Endothelial cell of umbilical vein (primary cell): ENCODE measurements around the gene ZNF487. TPM values are rescaled to one million over a fixed set of nuclear protein-coding genes. Genes with fewer than 3 reads are reported as not detected.

Experiments
- BruUV-seq: library from RNA; stranded (reverse); fragments of 400-500 nt; replicated peaks from 2 replicates; lab custom pipeline; 2021; lab: Mats Ljungman, UMichigan
- CTCF ChIA-PET: fragments of 300-600, 350-600 bp; sonication (Branson Sonifier 250); formaldehyde crosslinking; loops from one replicate; lab custom pipeline; 2021; ENCODE audit warnings: antibody characterized with exemption, inconsistent platforms; lab: Charles Lee
- POLR2A ChIA-PET: fragments of 300-600, 350-600 bp; sonication (Branson Sonifier 250); formaldehyde crosslinking; loops from one replicate; lab custom pipeline; 2021; ENCODE audit warnings: antibody characterized with exemption, inconsistent platforms; lab: Charles Lee
- DNase-seq: peaks from one replicate; pipeline ENCODE4 v3.0.0-alpha.2; 2011; ENCODE audit warnings: low read depth, low spot score
- FAIRE-seq: peaks from 2 replicates; lab custom pipeline; 2011; peaks lifted over from hg19 to GRCh38; lab: Jason Lieb, UNC
- H2AFZ ChIP-seq: 2 replicates; pipeline ENCODE4 v1.6.0; 2012; ENCODE audit warnings: low read depth, low read length, control low read depth, inconsistent platforms
- H3K27ac ChIP-seq: 2 replicates; pipeline ENCODE4 v1.5.1; 2011; ENCODE audit warnings: low read depth, mild to moderate bottlenecking, control low read depth, low read length, moderate library complexity; ENCODE audit not compliant: insufficient read depth
- H3K27me3 ChIP-seq, 2 experiments: 2 replicates each; pipeline versions ENCODE4 v1.6.0 to v1.6.1; 2011; ENCODE audit warnings: low read length in 2 of 2, mixed read lengths in 1 of 2; ENCODE audit not compliant: control insufficient read depth in 2 of 2, insufficient read depth in 2 of 2
- H3K36me3 ChIP-seq, 2 experiments: 2 replicates in 1 of 2; 3 replicates in 1 of 2; pipeline ENCODE4 v1.5.1; 2011; ENCODE audit warnings: low read length in 2 of 2, mild to moderate bottlenecking in 1 of 2, moderate library complexity in 1 of 2; ENCODE audit not compliant: control insufficient read depth in 2 of 2, insufficient read depth in 2 of 2; ENCODE audit errors: extremely low read depth in 1 of 2
- H3K4me1 ChIP-seq: 3 replicates; pipeline ENCODE4 v1.5.1; 2011; ENCODE audit warnings: mild to moderate bottlenecking, low read length; ENCODE audit not compliant: control insufficient read depth, insufficient read depth; ENCODE audit errors: extremely low read depth
- H3K4me2 ChIP-seq: 2 replicates; pipeline ENCODE4 v1.6.1; 2011; ENCODE audit warnings: low read length, control low read depth, mixed read lengths; ENCODE audit not compliant: insufficient read depth
- H3K4me3 ChIP-seq, 3 experiments: fragments of 200-600 bp in 1 of 3; sonication (generic), shearing (Covaris generic) in 1 of 3; replicated peaks in 1 of 3; 2 replicates each; pipeline ENCODE4 v1.5.1; 2011 to 2016; ENCODE audit warnings: control low read depth in 3 of 3, low read length in 3 of 3, mild to moderate bottlenecking in 2 of 3, inconsistent platforms in 1 of 3, low read depth in 1 of 3, moderate library complexity in 1 of 3; ENCODE audit not compliant: insufficient read depth in 1 of 3
- H3K79me2 ChIP-seq: 2 replicates; pipeline ENCODE4 v1.6.0; 2012; ENCODE audit warnings: low read length, inconsistent platforms; ENCODE audit not compliant: control insufficient read depth, insufficient read depth
- H3K9ac ChIP-seq: replicated peaks from 2 replicates; pipeline ENCODE3; 2011; ENCODE audit warnings: low read length, control low read depth; ENCODE audit not compliant: insufficient read depth; ENCODE audit errors: extremely low read depth
- H3K9me1 ChIP-seq: replicated peaks from 3 replicates; pipeline ENCODE4 v1.6.0; 2011; ENCODE audit warnings: mild to moderate bottlenecking, low read length; ENCODE audit not compliant: control insufficient read depth, insufficient read depth; ENCODE audit errors: extremely low read depth
- H3K9me3 ChIP-seq: replicated peaks from 2 replicates; pipeline ENCODE4 v1.5.1; 2012; ENCODE audit warnings: low read length, inconsistent platforms; ENCODE audit not compliant: control insufficient read depth, insufficient read depth
- H4K20me1 ChIP-seq: replicated peaks from 2 replicates; pipeline ENCODE3; 2011; ENCODE audit warnings: mild to moderate bottlenecking, low read length; ENCODE audit not compliant: control insufficient read depth, insufficient read depth; ENCODE audit errors: extremely low read depth
- CTCF ChIP-seq, 2 donors: IDR thresholded peaks; 1 replicate in 1 of 2; 2 replicates in 1 of 2; pipeline ENCODE4 v1.5.1; 2011; ENCODE audit warnings: low read length in 2 of 2, mild to moderate bottlenecking in 2 of 2, moderate library complexity in 2 of 2, control low read depth in 1 of 2, inconsistent platforms in 1 of 2, low read depth in 1 of 2; ENCODE audit not compliant: insufficient read depth in 1 of 2; ENCODE audit errors: extremely low read depth in 1 of 2
- EZH2 ChIP-seq: IDR thresholded peaks from 2 replicates; pipeline ENCODE4 v1.6.1; 2012; ENCODE audit warnings: borderline replicate concordance, low read depth, mild to moderate bottlenecking, moderate library complexity, low read length, inconsistent platforms; ENCODE audit not compliant: severe bottlenecking
- FOS ChIP-seq: IDR thresholded peaks from 2 replicates; pipeline ENCODE4 v1.6.1; 2011; ENCODE audit warnings: mild to moderate bottlenecking, low read length, moderate library complexity, borderline replicate concordance; ENCODE audit not compliant: insufficient read depth
- GATA2 ChIP-seq: IDR thresholded peaks from 2 replicates; pipeline ENCODE4 v1.7.0; 2011; ENCODE audit warnings: low read depth, mild to moderate bottlenecking, moderate library complexity, mixed read lengths, low read length; ENCODE audit not compliant: insufficient read length, insufficient read depth
- JUN ChIP-seq: IDR thresholded peaks from 2 replicates; pipeline ENCODE4 v1.6.1; 2011; ENCODE audit warnings: borderline replicate concordance, low read depth; ENCODE audit not compliant: insufficient read length, insufficient read depth
- MYC ChIP-seq: IDR thresholded peaks from one replicate; pipeline ENCODE4 v1.6.1; 2011; ENCODE audit warnings: mild to moderate bottlenecking, low read depth, low read length
- POLR2A ChIP-seq: IDR thresholded peaks from 2 replicates; pipeline ENCODE4 v1.6.1; 2012; ENCODE audit warnings: low read depth, mild to moderate bottlenecking, control low read depth, low read length
- POLR2AphosphoS5 ChIP-seq: IDR thresholded peaks from 2 replicates; pipeline ENCODE4 v1.6.1; 2012; ENCODE audit warnings: low read depth, mild to moderate bottlenecking, control low read depth, low read length, moderate library complexity; ENCODE audit not compliant: insufficient read depth
- dilution Hi-C: fragments of 300-500 bp; cut with MboI; formaldehyde crosslinking; loops from one replicate; pipeline ENCODE4 v1.15.0; 2019; ENCODE audit warnings: low sequenced_read_pairs; ENCODE audit not compliant: extremely low pct_ligation_motif_present
- intact Hi-C: fragments of 100-400 bp; cut with micrococcal nuclease; formaldehyde crosslinking; loops from one replicate; pipeline ENCODE4 v1.10.0; 2022
- polyA plus RNA-seq, 4 experiments: library from polyadenylated mRNA; depleted of rRNA in 3 of 4; stranded (reverse) in 3 of 4; unstranded in 1 of 4; fragments of >200 nt; gene quantifications; 2 replicates each; pipeline versions ENCODE4 v1.2.1 to v1.2.3, GENCODE V29; 2011 to 2012; ENCODE audit warnings: missing spikeins in 1 of 4
- total RNA-seq: library from RNA; stranded (reverse); gene quantifications from 2 replicates; pipeline ENCODE4 v1.2.3, GENCODE V29; 2021
- TF ChIP-seq, protein P1 (sequence below): IDR thresholded peaks from 2 replicates; pipeline ENCODE4 v1.6.1; 2011; ENCODE audit not compliant: insufficient read depth, insufficient read length

ZNF487 gene
- total and polyA plus RNA-seq, 2 donors (not counting 3 experiments of a cell fraction or from before 2014, with no cell fraction given), result 2.1 to 2.6 TPM

DNA sequence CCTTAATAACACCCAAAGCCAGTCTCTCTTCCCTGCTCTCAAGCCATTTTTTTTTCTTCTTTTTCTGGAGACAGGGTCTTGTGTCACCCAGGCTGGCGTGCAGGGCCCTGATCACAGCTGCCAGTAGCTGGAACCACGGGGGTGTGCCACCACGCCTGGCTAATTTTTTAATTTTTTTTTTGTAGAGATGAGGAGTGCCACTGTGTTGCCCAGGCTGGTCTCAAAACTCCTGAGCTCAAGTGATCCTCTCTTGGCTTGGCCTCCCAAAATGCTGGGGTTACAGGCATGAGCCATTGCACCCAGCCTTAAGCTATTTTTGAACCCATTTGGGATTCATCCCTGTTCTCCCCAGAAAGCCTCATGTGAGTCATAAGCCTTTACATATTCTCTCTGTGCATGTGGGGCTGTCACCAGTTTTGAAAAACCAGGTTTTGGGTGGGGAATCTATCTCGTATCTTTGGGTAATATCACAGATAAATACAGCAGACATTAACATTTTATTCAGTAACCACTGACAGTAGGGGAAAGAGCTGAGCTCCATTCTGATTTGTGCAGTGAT is 15.5 kb downstream of the ZNF487 start:
- Histone ChIP-seq H3K9me1 (no peaks in the 10 kb centered on the region), H3K27ac (no peak overlapping the region), H3K4me1 (peaks cover 12% of the 10 kb centered on the region), H3K36me3 (no peaks in the 10 kb centered on the region), H3K9ac (no peak overlapping the region), H4K20me1 (no peaks in the 10 kb centered on the region), H3K79me2 (no peaks in the 10 kb centered on the region), H3K27me3 (no peaks in the 10 kb centered on the region), H3K9me3 (no peaks in the 10 kb centered on the region), H3K4me3 (no peak overlapping the region), H2AFZ (no peak overlapping the region), H3K4me2 (no peak overlapping the region)
- intact Hi-C loops (no loop called here), dilution Hi-C loops (no loop called here)
- CTCF ChIA-PET, result no interaction called here
- TF ChIP-seq GATA2 (no peak), MYC (no peak), CTCF (IDR thresholded peaks at IDR 0.05; ENCODE audit: extremely low read depth in 1 of 2, insufficient read depth in 1 of 2, low read depth in 1 of 2, low read length in 2 of 2) (no peak), EZH2 (no peak), FOS (no peak), POLR2AphosphoS5 (no peak), POLR2A (no peak), JUN (no peak)
- TF ChIP-seq, protein P1, sequence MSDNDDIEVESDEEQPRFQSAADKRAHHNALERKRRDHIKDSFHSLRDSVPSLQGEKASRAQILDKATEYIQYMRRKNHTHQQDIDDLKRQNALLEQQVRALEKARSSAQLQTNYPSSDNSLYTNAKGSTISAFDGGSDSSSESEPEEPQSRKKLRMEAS, result no peak
- no TSS peak for BruUV-seq
- POLR2A ChIA-PET, result no interaction called here
- no peak for DNase-seq
- FAIRE-seq, result no peak
